HG03135 (cell line): ENCODE results near the gene KPNA3.

Source experiments
- ATAC-seq: cut with Tn5 transposase; IDR thresholded peaks from one replicate; pipeline ENCODE4 v1.9.1; 2021; ENCODE audit warnings: mild to moderate bottlenecking, moderate library complexity; ENCODE audit not compliant: unreplicated experiment

Gene KPNA3

DNA sequence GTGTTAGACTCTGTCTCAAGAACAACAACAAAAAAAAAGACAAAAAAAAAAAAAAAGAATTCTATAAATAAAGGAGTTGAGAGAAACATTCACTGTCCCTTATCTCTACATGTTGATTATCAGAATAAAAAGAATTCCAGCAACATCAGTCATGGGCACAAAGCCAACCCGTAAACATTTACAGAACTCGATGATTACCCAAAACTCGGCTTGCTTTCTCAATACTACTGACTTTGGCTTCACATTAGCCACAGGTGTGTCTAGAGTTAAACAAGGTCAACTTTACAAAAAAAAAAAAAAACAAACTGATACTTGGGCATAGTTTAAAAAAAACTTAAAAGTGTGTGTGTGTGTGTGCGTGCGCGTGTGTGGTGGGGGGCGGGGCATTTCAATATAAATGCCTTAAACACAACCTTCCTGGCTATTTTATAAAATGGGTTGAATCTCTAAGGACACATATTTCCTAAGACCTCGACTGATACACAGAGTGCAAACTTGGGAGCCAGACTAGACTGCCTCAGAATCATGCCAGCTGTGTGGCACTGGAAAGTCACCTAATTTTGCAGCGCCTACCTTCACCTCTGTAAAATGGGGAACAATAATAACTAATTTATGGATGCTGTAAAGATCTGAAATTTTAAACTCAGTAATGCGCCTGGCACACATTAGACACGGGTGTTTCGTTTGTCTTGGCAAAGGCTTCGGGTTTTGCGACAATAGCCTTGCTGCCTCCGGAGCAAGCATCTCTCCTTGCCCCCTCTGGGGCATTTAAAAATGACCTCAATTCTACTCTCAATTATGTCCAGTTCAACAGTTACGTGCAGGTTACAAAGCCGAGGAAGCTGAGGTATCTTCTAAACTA lies 102.1 kb downstream of the KPNA3 start:
- ATAC-seq = peak; percentile 36

DNA sequence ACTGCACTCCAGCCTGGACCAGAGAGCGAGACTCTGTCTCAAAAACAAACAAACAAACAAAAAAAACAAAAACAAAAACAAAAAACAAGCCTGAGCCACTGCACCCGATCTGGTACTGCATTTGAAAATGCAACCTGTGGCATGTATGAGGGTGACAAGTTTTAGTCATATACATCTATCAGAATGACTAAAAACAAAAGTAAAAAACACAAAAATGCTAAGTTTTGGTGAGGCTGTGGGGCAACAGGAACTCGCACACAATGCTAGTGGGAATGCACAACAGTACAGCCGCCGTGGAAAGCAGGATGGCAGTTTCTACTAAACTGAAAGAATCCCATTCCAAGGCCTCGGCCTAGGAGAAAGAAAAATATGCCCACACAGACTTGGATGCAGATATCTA lies 109.0 kb downstream of the KPNA3 start:
- no peak for ATAC-seq

DNA sequence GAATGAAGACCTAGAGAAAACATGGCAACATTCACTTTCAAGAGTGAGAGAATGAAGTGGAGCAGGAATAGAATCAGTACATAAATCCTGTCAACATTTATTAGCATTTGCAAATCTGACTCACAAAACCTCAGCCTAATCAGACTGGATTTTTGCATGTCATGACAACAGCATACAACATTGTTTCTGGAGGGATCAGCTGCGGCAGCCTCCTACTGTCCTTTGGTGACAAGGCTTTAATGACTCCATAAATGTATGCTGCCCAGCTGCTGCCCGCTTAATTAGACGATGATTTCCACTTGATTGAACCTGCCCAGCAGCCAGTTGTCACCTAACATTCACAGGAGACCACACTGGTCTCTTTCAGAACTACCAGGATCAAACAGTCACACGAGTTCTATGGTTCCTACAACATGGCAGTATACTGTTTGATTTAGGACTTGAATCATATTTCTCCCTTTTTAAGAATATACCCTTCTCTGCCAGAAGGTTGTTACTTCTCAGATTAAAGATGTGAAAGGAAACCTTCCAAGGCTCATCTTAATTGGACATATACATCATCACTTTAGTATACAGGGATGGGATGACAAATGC lies 110.5 kb downstream of the KPNA3 start:
- ATAC-seq = no peak

DNA sequence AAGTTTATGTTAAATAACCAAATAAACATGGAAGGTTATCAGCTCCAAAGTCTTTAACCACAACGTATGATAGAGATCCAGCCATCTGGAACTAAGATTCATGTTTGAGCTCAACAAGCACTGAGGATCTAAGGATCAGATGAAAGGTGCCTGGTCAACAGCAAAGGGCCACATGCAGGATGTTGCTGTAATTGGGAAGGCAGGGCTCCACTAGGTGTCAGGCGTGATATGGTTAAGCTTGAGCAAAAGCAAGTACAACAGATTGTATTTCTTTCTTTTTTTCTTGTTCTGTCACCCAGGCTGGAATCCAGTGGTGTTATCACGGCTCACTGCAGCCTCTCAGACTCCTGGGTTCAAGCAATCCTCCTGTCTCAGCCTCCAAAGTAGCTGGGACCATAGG lies 113.2 kb downstream of the KPNA3 start:
- ATAC-seq = no peak

DNA sequence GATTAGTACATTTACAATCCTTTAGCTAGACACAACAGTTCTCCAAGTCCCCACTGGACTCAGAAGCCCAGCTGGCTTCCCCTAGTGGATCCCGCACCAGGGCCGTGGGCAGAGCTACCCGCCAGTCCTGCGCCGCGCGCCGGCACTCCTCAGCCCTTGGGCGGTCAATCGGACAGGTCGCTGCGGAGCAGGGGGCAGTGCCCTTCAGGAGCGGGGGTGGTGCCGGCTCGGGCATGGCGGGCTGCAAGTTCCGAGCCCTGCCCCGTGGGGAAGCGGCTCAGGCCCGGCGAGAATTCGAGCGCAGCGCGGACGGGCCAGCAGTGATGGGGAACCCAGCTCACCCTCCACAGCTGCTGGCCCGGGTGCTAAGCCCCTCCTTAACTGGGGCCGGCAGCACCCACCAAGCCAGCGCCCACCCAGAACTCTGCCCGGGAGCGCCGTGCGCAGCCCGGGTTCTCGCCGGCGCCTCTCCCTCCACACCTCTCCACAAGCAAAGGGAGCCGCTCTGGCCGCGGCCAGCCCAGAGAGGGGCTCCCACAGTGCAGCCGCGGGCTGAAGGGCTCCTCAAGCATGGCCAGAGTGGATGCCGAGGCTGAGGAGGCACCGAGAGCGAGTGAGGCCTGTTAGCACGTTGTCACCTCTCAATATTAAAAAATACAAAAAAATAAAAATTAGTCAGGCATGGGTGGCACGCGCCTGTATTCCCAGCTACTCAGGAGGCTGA lies 114.1 kb downstream of the KPNA3 start:
- ATAC-seq = no peak

DNA sequence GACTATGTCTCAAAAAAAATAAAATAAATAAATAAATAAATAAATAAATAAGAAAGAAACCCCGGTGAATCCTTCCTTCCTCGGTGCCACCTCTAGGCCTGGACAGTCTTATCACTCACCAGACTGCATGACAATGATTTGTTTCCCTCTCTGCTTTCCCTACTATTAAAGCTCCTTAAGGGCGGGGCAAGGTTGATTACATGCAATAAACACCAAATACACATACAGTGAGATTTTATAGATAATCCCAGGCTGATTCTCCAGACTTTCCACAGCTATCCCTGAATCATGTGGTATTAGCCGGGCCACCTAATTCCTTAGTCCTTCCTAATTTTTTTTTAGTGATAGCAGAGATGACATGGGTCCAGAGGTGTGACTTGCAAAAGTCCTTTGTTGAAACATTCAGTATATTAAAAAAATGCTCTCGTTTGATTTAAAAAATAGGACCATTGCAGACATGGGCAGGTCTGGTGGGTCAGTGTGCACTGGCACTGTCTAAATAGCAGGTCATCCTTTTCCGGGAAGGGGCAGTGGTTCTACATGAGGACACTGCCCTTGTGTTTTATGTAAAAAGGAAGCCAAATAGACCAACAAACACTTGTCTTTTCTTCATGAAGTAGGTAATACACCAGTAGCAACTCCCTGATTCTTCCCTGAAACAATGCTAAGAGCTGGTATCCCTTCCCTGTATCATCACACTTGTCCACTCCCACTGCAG lies 115.7 kb downstream of the KPNA3 start:
- no peak for ATAC-seq

DNA sequence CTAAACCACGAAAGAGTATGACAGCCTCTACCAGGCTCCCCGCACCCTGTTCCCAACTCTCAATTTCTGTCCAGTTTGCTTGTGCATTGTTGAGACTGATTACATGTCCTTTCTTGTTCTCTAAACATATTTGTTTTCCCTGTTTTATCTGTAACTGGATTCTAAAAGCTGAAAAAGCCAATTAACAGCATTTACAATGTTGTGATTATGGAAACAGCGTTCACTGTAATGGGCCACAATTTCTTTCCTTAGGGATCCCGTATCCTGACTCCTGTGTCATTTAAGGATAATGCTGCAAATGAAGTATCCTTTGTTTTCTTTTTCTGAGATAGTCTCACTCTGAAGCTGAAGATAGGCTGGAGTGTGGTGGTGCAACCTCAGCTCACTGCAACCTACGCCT lies 121.7 kb downstream of the KPNA3 start:
- ATAC-seq = no peak

DNA sequence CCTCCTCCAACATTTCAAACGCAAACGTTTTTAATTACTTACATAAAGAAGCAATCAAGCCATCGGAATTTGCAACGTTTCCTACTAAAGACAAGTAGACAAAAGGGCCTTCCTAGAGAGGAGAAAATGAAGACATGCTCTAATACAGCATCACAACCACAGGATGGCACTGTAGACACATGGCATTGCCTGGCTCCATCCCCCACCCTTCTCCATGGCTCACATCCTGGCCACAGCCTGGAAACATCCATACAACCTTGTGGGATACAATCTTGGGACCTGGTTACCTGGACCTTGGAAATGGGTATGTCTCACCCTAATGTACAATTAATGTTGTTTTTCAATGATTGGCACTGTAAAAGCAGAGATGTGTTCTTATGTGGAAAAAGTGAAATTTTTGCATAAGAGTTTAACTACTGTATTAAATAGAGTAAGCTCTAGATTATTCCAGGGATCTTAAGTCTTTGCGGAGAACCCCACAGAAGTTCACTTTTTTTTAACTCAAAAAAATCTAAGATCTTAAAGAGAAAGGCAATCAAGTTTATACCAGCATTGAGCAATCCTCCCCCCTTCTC lies 122.7 kb downstream of the KPNA3 start:
- no peak for ATAC-seq

DNA sequence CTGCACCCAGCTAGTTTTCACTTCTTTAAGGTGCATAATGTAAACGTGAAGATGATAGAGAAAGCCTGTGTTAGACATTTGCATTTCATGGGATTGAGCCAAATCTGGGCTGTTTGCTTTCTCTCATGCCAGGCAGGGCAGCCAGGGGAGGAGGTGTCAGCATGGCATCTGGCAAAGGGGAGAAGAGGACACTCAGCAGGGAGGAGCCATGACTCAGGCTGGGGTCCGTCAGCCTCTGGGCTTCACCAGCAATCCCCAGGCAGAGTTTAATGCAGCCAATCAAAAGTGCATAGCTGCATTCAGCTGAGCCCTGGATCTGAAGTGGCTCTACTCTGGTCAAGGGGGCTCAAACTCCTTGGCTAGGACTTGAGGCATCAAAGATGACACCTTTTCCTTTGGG lies 124.7 kb downstream of the KPNA3 start:
- ATAC-seq = no peak

DNA sequence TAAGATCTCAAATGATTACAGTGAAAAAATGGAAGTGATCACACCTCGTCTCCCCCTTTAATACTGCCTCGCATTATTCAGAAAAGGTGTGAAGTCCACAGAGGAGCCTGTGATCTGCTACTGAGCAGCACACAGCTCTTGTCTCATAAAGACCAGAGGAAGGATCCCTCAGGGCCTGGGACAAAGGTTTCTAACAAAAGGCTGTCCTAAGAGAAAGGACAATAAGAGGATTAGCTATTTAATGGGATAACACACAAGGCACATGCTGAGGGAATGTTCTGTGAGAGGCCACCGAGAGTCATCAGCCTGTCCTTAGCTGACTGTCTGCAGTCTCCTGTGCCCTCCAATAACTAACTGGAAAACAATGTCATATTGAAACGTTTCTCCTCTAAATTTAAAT lies 127.9 kb downstream of the KPNA3 start:
- ATAC-seq = no peak

DNA sequence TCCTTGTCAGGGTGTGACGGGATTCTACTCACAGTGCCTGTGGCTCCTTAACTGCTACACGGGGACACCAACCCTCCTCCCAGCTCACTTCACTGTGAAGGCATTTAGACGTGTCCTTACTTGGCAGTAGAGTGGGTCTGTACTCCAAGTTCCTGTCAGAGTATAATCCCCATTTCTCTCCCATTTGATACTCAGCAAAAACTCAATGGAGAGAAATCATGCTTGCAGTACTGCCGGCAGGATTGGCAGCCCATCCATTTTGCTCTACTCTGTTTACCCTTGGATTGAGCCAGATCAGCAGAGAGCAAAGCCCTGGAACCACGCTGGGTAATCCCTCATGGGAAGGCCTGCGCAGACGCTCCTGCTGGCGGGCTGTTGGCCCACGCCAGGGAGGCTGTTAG lies 135.2 kb downstream of the KPNA3 start:
- no peak for ATAC-seq

DNA sequence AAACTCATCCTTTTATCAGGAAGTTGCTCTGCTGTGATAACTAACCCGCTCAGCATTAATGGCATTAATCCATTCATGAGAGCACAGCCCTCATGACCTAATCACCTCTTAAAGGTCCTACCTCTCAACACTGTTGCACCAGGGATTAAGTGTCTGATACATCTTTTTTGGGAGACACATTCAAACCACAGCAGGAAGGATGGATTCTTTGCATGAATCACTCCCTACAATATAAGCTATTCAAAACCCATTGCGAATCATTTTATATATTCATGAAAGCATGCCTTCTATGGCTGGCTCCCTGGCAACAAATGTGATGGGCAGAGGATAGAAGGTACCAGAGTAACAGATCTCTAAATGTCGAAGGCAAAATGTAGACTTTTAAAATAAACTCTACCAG lies 136.6 kb downstream of the KPNA3 start:
- ATAC-seq = no peak

DNA sequence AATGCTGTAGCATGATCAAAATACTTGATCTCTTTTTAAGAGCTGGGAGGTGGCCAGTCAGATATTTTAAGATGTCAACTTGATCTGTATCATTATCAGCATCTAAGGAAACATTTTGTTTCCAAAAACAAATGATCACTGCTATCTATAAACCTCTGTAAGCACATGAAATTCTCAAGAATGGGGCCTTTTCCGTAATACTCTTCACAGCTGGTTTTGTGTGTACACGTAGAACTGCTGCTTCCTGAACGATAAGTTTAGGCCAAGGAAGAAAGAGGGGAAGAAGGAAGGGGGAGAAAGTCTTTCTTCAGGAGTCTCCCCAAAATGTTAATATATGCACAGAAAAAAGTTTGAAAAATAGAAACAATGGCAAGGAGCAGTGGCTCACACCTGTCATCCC lies 138.5 kb downstream of the KPNA3 start:
- ATAC-seq = no peak

DNA sequence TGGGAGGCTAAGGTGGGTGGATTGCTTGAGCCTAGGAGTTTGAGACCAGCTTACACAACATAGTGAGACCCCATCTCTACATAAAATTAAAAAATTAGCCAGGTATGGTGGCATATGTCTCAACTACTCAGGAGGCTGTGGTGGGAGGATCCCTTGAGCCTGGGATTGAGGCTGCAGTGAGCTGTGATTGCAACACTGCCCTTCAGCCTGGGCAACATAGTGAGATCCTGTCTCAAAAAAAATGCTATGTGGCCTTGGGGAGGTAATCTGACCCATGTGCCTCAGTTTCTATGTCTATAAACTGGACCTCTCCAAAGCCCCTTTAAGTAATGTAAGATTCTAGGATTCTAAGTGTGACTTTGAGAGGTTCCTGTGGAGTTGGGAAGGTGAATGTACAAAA lies 139.0 kb downstream of the KPNA3 start:
- no peak for ATAC-seq

DNA sequence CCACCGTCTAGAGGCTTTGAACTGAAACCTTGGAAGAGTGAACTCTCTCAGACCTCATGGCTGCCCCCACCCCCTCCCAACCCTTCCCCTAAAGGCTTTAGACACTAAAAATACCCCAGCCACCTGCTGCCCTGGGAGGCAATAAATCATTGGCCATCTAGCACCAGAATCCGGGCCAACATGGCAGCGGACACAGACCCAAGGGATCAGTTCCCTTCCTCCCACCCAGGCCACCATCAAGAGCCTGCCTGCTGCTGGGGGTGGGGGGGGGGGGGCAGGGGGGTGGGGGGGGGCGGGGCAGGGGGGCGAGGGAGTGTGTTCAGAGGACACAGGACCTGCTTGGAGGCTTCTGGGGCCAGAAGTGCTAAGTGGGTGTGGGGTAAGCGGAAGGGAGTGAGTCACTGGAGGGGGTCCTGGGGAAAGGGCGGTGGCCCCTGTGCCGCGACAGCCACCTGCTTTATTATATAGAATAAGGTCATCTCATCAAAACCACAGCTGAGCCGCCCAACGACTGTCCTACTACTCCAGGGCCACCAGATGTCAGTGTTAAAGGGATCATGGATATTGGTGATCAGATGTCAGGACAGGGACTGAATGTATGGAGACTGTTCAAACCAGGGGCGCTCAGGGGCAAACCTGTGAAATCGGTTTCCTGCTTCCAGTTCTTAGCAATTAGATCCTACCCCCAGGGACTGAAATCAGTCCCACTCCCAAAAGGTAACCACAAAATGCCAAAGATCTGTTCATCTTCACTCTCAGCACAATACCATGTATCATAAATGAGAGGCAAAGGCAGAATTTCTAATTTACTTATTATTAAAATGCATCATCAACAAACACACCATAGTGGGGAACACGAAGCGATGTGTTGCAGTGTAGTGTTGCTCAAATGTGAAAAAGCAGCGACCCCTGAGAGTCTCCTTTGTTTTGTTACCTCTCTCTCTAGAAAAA lies 139.9 kb downstream of the KPNA3 start:
- peak; percentile 60 for ATAC-seq

DNA sequence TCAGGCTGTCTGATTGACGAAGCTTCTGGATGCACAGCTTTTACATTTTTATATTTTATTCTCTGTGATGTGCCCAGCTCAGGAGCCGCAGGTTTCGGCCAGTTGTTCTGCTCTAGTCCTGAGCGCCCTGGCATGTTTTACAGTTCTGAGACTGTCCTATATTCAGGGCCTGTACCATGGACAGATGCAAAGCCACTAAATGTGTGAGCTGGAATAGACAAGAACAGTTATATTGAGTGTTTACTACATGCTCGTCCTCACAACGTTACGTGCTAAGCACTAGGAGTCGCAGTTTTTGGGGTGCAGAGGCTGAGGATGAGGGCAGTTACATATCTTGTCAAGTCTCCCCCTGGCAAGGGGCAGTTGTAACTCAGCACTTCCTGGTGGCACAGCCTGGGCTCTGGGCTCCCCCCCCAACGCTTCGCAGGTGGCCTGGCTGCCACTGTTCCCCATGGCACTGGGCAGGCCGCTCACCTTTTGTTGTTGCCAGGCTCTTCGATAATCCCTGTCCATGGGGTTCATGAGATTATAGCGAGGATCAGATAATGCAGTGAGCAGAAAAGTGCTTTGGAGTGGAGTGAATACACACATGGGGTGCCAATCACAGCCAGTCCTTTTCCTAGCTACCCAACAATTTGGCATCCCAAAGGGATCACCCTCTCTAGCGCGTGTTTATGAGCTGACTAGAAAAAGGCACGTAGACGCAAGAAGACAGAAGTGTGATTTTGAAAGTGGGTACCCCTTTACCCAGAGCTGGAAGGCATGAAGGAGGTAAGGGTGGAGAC lies 140.7 kb downstream of the KPNA3 start:
- ATAC-seq = no peak

DNA sequence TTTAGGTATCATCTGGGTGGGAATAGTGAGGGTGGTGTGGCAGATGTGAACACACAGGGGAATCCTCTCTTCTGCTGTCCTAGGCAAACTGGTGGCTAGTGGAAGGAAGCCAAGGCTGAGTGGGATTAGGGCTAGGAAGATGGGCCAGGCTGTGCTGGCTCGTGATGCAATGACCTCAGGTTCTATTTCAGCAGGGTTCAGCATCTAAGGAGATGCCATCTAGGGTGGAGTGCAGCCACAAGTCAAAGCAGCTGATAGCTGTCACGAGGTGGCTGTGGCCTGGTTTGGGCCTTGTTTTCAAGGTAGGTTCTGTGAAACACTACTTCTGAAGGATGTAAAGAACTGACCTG lies 142.5 kb downstream of the KPNA3 start:
- no peak for ATAC-seq
